Activated CD4-positive, alpha-beta memory T cell treated with anti-CD3 and anti-CD28 coated beads for 36 hours (primary cell): ENCODE data around the gene UNC45A. TPM values are rescaled to one million over a fixed set of nuclear protein-coding genes. Genes with fewer than 3 reads are reported as not detected.

Experiments used
- CTCF ChIA-PET: fragments of 350-600 bp; sonication (Branson Sonifier 250); formaldehyde crosslinking; loops from one replicate; lab custom pipeline; 2021; ENCODE audit warnings: antibody characterized with exemption, inconsistent platforms; lab: Charles Lee
- POLR2A ChIA-PET: fragments of 350-600 bp; sonication (Branson Sonifier 250); formaldehyde crosslinking; loops from one replicate; lab custom pipeline; 2021; ENCODE audit warnings: antibody characterized with exemption; lab: Charles Lee
- DNase-seq: peaks from one replicate; pipeline ENCODE4 v3.0.0-alpha.2; 2020
- H3K27ac Mint-ChIP-seq: one replicate; pipeline ENCODE4 v1.8.0; 2021; ENCODE audit warnings: mixed read lengths
- H3K27me3 Mint-ChIP-seq: one replicate; pipeline ENCODE4 v1.8.0; 2021; ENCODE audit warnings: mixed read lengths
- H3K36me3 Mint-ChIP-seq: one replicate; pipeline ENCODE4 v1.8.0; 2021; ENCODE audit warnings: mixed read lengths
- H3K4me1 Mint-ChIP-seq: one replicate; pipeline ENCODE4 v1.8.0; 2021; ENCODE audit warnings: low read depth, mixed read lengths
- H3K4me3 Mint-ChIP-seq: one replicate; pipeline ENCODE4 v1.8.0; 2021; ENCODE audit warnings: mild to moderate bottlenecking, mixed read lengths
- H3K9me3 Mint-ChIP-seq: one replicate; pipeline ENCODE4 v1.8.0; 2021; ENCODE audit warnings: mixed read lengths
- intact Hi-C: fragments of 100-400 bp; cut with micrococcal nuclease; formaldehyde crosslinking; loops from one replicate; pipeline ENCODE4 v1.15.1; 2023
- total RNA-seq, 2 experiments: library from RNA; stranded (reverse); gene quantifications; one replicate each; pipeline ENCODE4 v1.2.3, GENCODE V29; 2021

The UNC45A gene
- total RNA-seq, 2 experiments from 2014 or later = 71.1 to 74.3 TPM

DNA sequence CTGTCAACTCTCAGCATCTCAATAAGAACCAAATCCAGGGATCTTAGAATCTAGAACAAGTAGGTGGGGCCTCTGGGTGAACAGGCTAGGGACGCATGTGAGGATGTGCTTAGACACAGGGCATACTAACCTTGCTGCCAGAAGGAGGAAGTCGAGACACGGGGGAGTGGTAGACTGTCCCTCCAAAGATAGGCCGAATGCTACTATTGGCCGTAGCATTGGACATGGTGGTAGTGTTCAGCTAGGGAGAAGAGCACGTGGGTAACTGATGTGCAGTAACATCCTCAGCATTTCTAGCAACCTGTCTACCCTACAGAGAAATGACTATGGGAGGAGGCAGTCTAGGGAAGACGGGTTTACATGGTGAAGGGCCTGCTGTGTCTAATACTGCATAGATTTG is 35.2 kb downstream of the UNC45A start:
- H3K27me3 Mint-ChIP-seq = no peaks in the 10 kb centered on the region
- no peaks in the 10 kb centered on the region for H3K9me3 Mint-ChIP-seq
- peaks cover 68% of the 10 kb centered on the region for H3K36me3 Mint-ChIP-seq
- no peak overlapping the region for H3K4me3 Mint-ChIP-seq
- CTCF ChIA-PET = interaction anchor here (2.2 kb wide), 2 partner anchors 14 to 37 kb away, joined by 6 to 7 read pairs; no protein-coding TSS in a partner anchor
- DNase-seq = no peak
- intact Hi-C loops = no loop called here
- H3K27ac Mint-ChIP-seq = no peak overlapping the region
- no peaks in the 10 kb centered on the region for H3K4me1 Mint-ChIP-seq
- POLR2A ChIA-PET = interaction anchor here (1.0 kb wide), 1 partner anchor 18 kb away, joined by 3 read pairs; no protein-coding TSS in a partner anchor

DNA sequence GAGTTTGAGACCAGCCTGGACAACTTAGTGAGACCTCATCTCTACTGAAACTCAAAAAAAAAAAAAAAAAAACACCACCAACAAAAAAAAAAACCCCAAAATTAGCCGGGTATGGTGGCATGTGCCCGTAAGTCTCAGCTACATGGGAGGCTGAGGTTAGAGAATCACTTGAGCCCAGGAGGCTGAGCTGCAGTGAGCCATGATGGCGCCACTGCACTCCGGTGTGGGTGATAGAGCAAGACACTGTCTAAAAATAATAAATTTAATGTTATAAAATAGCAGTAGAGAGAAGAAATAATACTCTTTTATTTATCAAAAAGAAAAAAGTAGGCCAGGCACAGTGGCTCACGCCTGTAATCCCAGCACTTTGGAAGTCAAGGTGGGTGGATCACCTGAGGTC is 37.0 kb downstream of the UNC45A start:
- H3K27me3 Mint-ChIP-seq = no peaks in the 10 kb centered on the region
- H3K27ac Mint-ChIP-seq = no peak overlapping the region
- H3K36me3 Mint-ChIP-seq = peaks cover 68% of the 10 kb centered on the region
- POLR2A ChIA-PET = interaction anchor here (0.7 kb wide), 1 partner anchor 11 kb away, joined by 3 read pairs; no protein-coding TSS in a partner anchor
- H3K4me1 Mint-ChIP-seq = no peaks in the 10 kb centered on the region
- H3K4me3 Mint-ChIP-seq = no peak overlapping the region
- no peak for DNase-seq
- intact Hi-C loops = no loop called here
- CTCF ChIA-PET = interaction anchor here (0.6 kb wide), 1 partner anchor 300 kb away, joined by 3 read pairs; no protein-coding TSS in a partner anchor
- no peaks in the 10 kb centered on the region for H3K9me3 Mint-ChIP-seq

DNA sequence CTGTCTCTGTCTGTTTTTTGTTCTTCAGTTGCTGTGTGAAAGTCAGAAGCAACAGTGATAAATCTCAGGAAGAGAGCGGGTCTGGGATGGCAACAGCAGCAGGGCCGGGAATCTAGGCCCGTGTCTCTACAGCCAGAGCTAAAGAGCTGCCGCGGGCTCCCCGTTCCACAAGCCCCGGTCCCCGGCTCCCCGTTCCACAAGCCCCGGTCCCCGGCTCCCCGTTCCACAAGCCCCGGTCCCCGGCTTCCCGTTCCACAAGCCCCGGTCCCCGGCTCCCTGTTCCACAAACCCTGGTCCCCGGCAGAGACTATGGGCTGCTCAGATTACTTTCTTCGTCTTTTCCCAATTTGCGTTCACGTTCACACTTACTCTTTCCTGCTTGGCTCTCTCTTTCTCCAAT is 39.1 kb downstream of the UNC45A start:
- ChIA-PET CTCF (no interaction called here), POLR2A (no interaction called here)
- DNase-seq = no peak
- no peaks in the 10 kb centered on the region for H3K4me1 Mint-ChIP-seq
- peaks cover 65% of the 10 kb centered on the region for H3K36me3 Mint-ChIP-seq
- intact Hi-C loops = no loop called here
- H3K27ac Mint-ChIP-seq = no peak overlapping the region
- no peaks in the 10 kb centered on the region for H3K27me3 Mint-ChIP-seq
- H3K4me3 Mint-ChIP-seq = no peak overlapping the region
- H3K9me3 Mint-ChIP-seq = no peaks in the 10 kb centered on the region

DNA sequence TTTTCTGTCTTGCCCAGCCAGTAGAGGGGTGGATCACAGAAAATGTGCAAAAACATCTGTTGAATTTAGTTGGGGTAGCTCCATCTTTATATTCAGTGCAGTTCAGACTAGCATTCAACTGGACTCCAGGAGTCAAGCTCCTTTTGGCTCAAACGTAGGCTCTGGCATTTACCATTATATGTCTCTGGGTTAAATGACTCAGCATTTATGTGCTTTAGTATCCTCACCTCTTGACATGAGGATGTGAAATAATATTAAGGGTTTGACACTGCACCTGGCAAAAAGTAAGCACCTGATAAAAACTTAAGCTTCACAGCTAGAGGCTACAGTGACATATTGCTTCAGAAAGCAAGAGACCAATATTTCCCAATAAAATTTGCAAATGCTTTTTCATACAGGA is 44.5 kb downstream of the UNC45A start:
- no peak for DNase-seq
- no peak overlapping the region for H3K4me3 Mint-ChIP-seq
- no peaks in the 10 kb centered on the region for H3K27me3 Mint-ChIP-seq
- H3K36me3 Mint-ChIP-seq = peaks cover 80% of the 10 kb centered on the region
- no peak overlapping the region for H3K27ac Mint-ChIP-seq
- H3K9me3 Mint-ChIP-seq = no peaks in the 10 kb centered on the region
- CTCF ChIA-PET = interaction anchor here (0.5 to 0.8 kb wide), 2 partner anchors 17 to 47 kb away, joined by 3 to 4 read pairs; partner anchors contain the start of gene HDDC3
- intact Hi-C loops = no loop called here
- H3K4me1 Mint-ChIP-seq = peaks cover 16% of the 10 kb centered on the region
- POLR2A ChIA-PET = no interaction called here

DNA sequence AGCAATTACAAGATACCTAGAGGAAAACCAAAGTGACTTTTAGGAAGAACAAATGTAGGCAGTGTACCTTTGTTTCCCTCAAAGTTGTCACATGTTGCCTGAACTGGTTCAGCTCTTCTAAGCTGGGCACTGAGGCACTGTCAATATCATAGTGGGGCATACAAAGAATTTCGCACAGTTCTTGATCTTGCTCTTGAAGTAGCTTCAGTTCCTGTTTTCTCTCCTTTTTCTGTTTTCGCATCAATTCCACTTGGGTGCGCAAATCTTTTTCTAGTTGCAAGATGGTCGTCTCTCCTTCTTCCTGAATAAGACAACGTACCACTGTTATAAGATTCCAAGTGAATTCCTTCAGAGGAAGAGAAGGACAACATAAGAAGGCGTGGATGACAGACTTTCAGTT is 46.6 kb downstream of the UNC45A start:
- CTCF ChIA-PET = interaction anchor here (1.9 kb wide), 2 partner anchors 25 to 49 kb away, joined by 7 to 8 read pairs; partner anchors contain the start of gene HDDC3
- Mint-ChIP-seq H3K36me3 (peaks cover 67% of the 10 kb centered on the region), H3K27ac (no peak overlapping the region), H3K27me3 (no peaks in the 10 kb centered on the region), H3K9me3 (no peaks in the 10 kb centered on the region), H3K4me1 (peaks cover 16% of the 10 kb centered on the region), H3K4me3 (no peak overlapping the region)
- POLR2A ChIA-PET = interaction anchor here (1.7 kb wide), 1 partner anchor 13 kb away, joined by 3 read pairs; the partner anchor contains the start of gene PRC1
- intact Hi-C loops = no loop called here
- no peak for DNase-seq

DNA sequence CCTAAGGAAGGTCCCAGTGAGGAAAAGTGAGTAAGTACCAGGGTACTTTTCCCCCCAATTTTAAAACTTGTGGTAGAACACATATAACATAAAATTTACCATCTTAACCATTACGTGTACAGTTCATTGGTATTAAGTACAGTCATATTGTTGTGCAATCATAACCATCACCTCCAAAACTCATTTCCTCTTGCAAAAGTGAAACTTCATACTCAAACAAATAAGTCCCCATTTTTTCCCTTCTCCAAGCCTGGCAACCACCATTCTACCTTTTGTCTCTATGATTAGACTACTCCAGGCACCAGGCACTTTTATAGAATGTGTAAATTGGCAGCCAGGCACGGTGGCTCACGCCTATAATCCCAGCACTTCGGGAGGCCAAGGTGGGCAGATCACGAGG is 47.0 kb downstream of the UNC45A start:
- H3K36me3 Mint-ChIP-seq = peaks cover 66% of the 10 kb centered on the region
- DNase-seq = no peak
- no peaks in the 10 kb centered on the region for H3K27me3 Mint-ChIP-seq
- no peak overlapping the region for H3K27ac Mint-ChIP-seq
- intact Hi-C loops = no loop called here
- H3K4me1 Mint-ChIP-seq = peaks cover 18% of the 10 kb centered on the region
- CTCF ChIA-PET = interaction anchor here (1.9 kb wide), 2 partner anchors 26 to 49 kb away, joined by 8 to 10 read pairs; partner anchors contain the start of gene HDDC3
- POLR2A ChIA-PET = interaction anchor here (1.7 kb wide), 1 partner anchor 12 kb away, joined by 3 read pairs; the partner anchor contains the start of gene PRC1
- no peak overlapping the region for H3K4me3 Mint-ChIP-seq
- no peaks in the 10 kb centered on the region for H3K9me3 Mint-ChIP-seq

DNA sequence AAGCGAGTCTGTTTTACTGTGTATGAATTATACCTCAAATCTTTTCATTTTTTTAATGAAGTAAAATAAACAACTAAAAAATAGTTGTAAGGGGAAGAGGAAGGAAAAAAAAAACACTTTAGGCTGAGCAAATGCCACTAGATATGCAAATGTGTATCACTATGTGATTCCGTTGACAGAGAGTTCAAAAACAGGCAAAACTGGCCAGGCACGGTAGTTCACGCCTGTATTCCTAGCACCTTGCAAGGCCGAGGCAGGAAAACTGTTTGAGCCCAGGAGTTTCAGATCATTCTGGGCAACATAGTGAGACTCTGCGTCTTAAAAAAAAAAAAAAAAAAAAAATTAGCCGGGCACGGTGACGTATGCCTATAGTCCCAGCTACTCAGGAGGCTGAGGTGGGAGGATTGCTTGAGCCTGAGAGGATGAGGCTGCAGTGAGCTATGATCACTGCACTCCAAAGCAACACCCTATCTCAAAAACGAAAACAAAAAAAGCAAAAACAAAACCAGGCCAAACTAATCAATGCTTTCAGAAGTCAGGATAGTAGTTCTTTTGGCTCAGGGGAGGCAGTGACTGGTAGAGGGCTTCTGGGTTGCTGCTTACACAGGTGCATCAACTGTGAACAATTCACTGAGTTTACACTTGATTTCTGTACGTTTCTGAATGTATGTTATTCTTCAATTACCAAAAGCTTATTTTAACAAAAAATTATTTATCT is 51.9 kb downstream of the UNC45A start:
- peaks cover 33% of the 10 kb centered on the region for H3K4me1 Mint-ChIP-seq
- peaks cover 26% of the 10 kb centered on the region for H3K36me3 Mint-ChIP-seq
- ChIA-PET CTCF (no interaction called here), POLR2A (interaction anchor here (0.9 to 1.4 kb wide), 2 partner anchors 24 to 32 kb away, joined by 3 read pairs; partner anchors contain the start of gene RCCD1)
- H3K27ac Mint-ChIP-seq = no peak overlapping the region
- H3K27me3 Mint-ChIP-seq = no peaks in the 10 kb centered on the region
- H3K4me3 Mint-ChIP-seq = no peak overlapping the region
- intact Hi-C loops = no loop called here
- DNase-seq = no peak
- H3K9me3 Mint-ChIP-seq = no peaks in the 10 kb centered on the region

DNA sequence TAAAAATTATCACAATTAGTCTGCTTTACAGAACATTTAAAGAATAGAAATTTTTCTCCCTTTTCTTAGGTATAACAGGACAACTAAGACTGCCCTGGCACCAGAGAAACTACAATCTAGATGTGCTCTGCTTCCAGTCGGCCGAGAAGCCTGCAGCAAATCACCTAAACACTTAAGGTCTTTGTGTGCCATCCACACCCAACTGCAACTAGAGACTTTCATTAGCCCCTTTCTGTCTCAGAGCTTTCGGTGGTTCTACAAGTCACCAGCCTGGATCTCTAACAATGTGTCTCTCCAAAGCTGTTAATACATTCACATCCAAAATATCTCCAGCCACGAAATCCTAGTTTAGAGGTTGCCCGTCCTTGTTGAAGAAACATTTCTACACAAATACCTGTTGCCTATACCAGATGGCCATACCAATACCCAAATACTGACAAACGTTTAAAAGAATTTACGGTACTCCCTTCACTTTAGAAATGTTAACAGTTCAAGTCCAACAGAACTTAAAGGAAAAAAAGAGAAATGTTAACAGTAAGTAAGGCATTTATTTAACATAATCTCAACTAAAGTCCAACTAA is 52.6 kb downstream of the UNC45A start:
- Mint-ChIP-seq H3K9me3 (no peaks in the 10 kb centered on the region), H3K4me1 (peaks cover 34% of the 10 kb centered on the region), H3K27ac (no peak overlapping the region), H3K4me3 (no peak overlapping the region), H3K36me3 (peaks cover 23% of the 10 kb centered on the region), H3K27me3 (no peaks in the 10 kb centered on the region)
- ChIA-PET POLR2A (interaction anchor here (0.7 to 1.4 kb wide), 3 partner anchors 17 to 33 kb away, joined by 3 read pairs; partner anchors contain the start of gene RCCD1), CTCF (interaction anchor here (1.1 kb wide), 1 partner anchor 53 kb away, joined by 4 read pairs; no protein-coding TSS in a partner anchor)
- intact Hi-C loops = no loop called here
- DNase-seq = no peak

DNA sequence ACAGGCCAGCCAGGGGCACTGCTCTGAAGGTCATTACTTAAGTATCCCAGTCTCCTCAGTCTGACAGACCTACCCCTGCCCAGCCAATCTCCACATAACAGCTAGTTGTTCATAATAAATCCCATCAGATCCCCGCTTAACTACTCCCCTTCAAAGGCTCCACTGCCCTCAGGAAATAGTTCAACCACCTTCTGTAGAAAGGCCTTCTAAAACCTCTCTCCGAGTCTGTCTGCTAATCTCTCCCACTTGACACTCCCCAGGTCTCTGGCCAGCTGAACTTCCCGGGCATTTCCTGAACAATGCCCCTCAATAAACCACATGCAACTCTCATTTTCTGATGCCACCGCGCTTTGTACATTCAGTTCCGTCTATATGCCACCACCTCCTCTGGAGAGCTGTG is 53.2 kb downstream of the UNC45A start:
- DNase-seq = no peak
- Mint-ChIP-seq H3K36me3 (peaks cover 21% of the 10 kb centered on the region), H3K27me3 (no peaks in the 10 kb centered on the region), H3K4me3 (no peak overlapping the region), H3K4me1 (peaks cover 34% of the 10 kb centered on the region), H3K27ac (no peak overlapping the region), H3K9me3 (no peaks in the 10 kb centered on the region)
- ChIA-PET CTCF (interaction anchor here (1.1 kb wide), 1 partner anchor 54 kb away, joined by 4 read pairs; no protein-coding TSS in a partner anchor), POLR2A (interaction anchor here (0.7 to 1.4 kb wide), 2 partner anchors 18 to 34 kb away, joined by 3 read pairs; partner anchors contain the start of gene RCCD1)
- intact Hi-C loops = no loop called here

DNA sequence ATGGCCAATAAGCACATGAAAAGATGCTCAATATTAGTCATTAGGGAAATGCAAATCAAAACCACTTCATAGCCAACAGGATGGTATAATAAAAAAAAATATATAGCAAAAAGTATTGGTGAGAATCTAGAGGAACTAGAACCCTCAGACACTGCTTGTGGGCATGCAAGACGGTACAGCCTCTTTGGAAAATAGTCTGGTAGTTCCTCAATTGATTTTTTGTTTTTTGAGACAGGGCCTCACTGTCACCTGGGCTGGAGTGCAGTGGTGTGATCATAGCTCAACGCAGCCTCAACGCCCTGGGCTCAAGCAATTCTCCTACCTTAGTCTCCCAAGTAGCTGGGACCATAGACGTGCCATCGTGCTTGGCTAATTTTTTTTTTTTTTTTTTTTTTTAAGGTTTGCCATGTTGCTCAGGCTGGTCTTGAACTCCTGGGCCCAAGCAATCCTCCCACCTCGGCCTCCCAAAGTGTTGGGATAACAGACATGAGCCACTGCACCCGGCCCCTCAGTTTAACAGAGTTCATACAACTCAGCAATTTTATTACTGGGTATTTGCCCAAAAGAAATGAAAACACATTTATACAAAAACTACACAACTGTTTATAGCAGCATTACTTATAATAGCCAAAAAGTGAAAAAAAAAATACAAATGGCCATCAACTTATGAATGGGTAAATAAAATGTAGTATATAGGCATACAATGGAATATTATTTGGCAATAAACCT is 54.1 kb downstream of the UNC45A start:
- DNase-seq = no peak
- no peak overlapping the region for H3K27ac Mint-ChIP-seq
- intact Hi-C loops = no loop called here
- H3K36me3 Mint-ChIP-seq = peaks cover 15% of the 10 kb centered on the region
- H3K9me3 Mint-ChIP-seq = no peaks in the 10 kb centered on the region
- POLR2A ChIA-PET = no interaction called here
- H3K4me1 Mint-ChIP-seq = peaks cover 31% of the 10 kb centered on the region
- CTCF ChIA-PET = interaction anchor here (1.1 kb wide), 1 partner anchor 55 kb away, joined by 4 read pairs; no protein-coding TSS in a partner anchor
- H3K4me3 Mint-ChIP-seq = no peak overlapping the region
- H3K27me3 Mint-ChIP-seq = no peaks in the 10 kb centered on the region

DNA sequence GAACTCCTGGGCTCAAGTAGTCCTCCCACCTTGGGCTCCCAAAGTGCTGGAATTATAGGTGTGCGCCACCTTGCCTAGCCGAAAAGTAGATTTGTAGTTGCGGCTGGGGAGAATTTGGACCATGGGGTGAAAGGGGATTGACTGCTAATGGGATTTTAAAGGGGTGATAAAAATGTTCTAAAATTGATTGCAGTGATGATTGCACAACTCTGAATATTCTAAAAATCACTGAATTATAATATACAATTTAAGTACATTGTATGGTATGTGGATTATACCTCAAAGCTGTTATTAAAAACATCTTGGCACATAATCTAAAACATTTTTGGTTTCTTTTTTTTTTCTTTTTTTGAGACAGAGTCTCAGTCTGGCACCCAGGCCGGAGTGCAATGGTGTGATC is 55.4 kb downstream of the UNC45A start:
- H3K27me3 Mint-ChIP-seq = peaks cover 2% of the 10 kb centered on the region
- peaks cover 37% of the 10 kb centered on the region for H3K4me1 Mint-ChIP-seq
- peaks cover 11% of the 10 kb centered on the region for H3K36me3 Mint-ChIP-seq
- H3K9me3 Mint-ChIP-seq = no peaks in the 10 kb centered on the region
- ChIA-PET POLR2A (no interaction called here), CTCF (interaction anchor here (1.4 kb wide), 1 partner anchor 43 kb away, joined by 6 read pairs; no protein-coding TSS in a partner anchor)
- intact Hi-C loops = no loop called here
- no peak for DNase-seq
- H3K27ac Mint-ChIP-seq = no peak overlapping the region
- no peak overlapping the region for H3K4me3 Mint-ChIP-seq
